ENCODE measurements around the gene PBX4.

PBX4 gene

GRCh38 chr19:19661675-19662251, 43.3 kb upstream of the PBX4 start (continued):
- TF ChIP-seq YY1 (tag by site-specific recombination; IDR thresholded peaks at IDR 0.05) (no peak), ELK4 (IDR thresholded peaks at IDR 0.05; ENCODE audit: borderline replicate concordance, low read depth, low read length) (no peak), ZNF514 (tag by site-specific recombination; IDR thresholded peaks at IDR 0.05) (no peak), ZBTB17 (tag by site-specific recombination; IDR thresholded peaks at IDR 0.05) (0 out of 2 replicates have a peak, but pooled peaks have one; percentile 27)
- TF ChIP-seq, protein P1, sequence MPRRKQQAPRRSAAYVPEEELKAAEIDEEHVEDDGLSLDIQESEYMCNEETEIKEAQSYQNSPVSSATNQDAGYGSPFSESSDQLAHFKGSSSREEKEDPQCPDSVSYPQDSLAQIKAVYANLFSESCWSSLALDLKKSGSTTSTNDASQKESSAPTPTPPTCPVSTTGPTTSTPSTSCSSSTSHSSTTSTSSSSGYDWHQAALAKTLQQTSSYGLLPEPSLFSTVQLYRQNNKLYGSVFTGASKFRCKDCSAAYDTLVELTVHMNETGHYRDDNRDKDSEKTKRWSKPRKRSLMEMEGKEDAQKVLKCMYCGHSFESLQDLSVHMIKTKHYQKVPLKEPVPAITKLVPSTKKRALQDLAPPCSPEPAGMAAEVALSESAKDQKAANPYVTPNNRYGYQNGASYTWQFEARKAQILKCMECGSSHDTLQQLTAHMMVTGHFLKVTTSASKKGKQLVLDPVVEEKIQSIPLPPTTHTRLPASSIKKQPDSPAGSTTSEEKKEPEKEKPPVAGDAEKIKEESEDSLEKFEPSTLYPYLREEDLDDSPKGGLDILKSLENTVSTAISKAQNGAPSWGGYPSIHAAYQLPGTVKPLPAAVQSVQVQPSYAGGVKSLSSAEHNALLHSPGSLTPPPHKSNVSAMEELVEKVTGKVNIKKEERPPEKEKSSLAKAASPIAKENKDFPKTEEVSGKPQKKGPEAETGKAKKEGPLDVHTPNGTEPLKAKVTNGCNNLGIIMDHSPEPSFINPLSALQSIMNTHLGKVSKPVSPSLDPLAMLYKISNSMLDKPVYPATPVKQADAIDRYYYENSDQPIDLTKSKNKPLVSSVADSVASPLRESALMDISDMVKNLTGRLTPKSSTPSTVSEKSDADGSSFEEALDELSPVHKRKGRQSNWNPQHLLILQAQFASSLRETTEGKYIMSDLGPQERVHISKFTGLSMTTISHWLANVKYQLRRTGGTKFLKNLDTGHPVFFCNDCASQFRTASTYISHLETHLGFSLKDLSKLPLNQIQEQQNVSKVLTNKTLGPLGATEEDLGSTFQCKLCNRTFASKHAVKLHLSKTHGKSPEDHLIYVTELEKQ (tag by site-specific recombination; IDR thresholded peaks at IDR 0.05; ENCODE audit: borderline replicate concordance), result no peak

DNA sequence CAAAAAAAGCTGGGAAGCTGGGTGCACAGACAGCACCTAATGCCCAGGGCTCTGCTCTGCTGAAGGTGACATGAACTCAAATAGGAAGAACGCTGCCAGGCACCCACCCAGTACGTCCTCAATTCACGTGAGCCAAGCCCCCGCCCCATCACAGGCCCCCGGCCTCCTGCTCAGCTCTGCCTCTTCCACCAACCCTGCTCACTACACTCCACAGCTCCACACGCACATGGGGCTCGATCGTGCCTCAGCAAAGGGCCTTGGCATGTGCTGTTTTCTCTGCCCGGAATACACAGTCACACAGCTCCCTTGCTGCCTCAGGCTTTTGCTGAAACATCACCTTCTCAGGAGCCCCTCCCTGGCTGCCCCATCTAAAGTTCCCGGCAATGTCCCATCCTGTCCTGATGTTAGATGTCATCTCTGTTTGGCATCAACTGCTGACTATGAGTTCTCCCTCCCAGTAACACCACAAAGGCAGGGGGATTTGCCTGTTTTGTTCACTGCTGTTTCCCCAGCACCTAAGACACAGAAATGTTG, 42.7 kb upstream of the PBX4 start:
- no peak overlapping the region for H3K4me3 ChIP-seq (ENCODE audit: low read depth, low read length)
- ChIA-PET POLR2A (interaction anchor here (1.6 kb wide), 1 partner anchor 10 kb away, joined by 6 read pairs; no protein-coding TSS in a partner anchor), CTCF (interaction anchor here (0.6 to 1.6 kb wide), 2 partner anchors 17 to 1698 kb away, joined by 6 to 8 read pairs; partner anchors contain the start of gene GMIP)
- no peaks in the 10 kb centered on the region for H3K9me3 ChIP-seq (ENCODE audit: control insufficient read depth, insufficient read depth, low read depth, low read length)
- peaks cover 21 to 52% of the 10 kb centered on the region in 2 experiments; a peak in 2 of 3 replicates for H3K36me3 ChIP-seq (ENCODE audit: control insufficient read depth in 2 of 2, insufficient read depth in 1 of 2, low read length in 2 of 2)
- TF ChIP-seq ZNF114 (tag by site-specific recombination; IDR thresholded peaks at IDR 0.05), result no peak
- TF ChIP-seq, protein P2, sequence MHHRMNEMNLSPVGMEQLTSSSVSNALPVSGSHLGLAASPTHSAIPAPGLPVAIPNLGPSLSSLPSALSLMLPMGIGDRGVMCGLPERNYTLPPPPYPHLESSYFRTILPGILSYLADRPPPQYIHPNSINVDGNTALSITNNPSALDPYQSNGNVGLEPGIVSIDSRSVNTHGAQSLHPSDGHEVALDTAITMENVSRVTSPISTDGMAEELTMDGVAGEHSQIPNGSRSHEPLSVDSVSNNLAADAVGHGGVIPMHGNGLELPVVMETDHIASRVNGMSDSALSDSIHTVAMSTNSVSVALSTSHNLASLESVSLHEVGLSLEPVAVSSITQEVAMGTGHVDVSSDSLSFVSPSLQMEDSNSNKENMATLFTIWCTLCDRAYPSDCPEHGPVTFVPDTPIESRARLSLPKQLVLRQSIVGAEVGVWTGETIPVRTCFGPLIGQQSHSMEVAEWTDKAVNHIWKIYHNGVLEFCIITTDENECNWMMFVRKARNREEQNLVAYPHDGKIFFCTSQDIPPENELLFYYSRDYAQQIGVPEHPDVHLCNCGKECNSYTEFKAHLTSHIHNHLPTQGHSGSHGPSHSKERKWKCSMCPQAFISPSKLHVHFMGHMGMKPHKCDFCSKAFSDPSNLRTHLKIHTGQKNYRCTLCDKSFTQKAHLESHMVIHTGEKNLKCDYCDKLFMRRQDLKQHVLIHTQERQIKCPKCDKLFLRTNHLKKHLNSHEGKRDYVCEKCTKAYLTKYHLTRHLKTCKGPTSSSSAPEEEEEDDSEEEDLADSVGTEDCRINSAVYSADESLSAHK (tag by site-specific recombination; IDR thresholded peaks at IDR 0.05), result no peak
- no peak for TF ChIP-seq ZNF416 (tag by site-specific recombination; IDR thresholded peaks at IDR 0.05)
- no peak for TF ChIP-seq ZNF391 (tag by site-specific recombination; IDR thresholded peaks at IDR 0.05; ENCODE audit: borderline replicate concordance, low read depth)
- no peak for TF ChIP-seq KLF1 (tag by site-specific recombination; IDR thresholded peaks at IDR 0.05)
- no peak for TF ChIP-seq ZNF530 (tag by site-specific recombination; IDR thresholded peaks at IDR 0.05; ENCODE audit: low read depth)
- no peak for TF ChIP-seq ZNF223 (tag by site-specific recombination; IDR thresholded peaks at IDR 0.05)
- TF ChIP-seq BCL11A (tag by site-specific recombination; IDR thresholded peaks at IDR 0.05; ENCODE audit: low read depth), result no peak
- no peak overlapping the region for H3K27ac ChIP-seq (ENCODE audit: extremely low read depth, low read depth, low read length)
- H3K4me1 ChIP-seq (ENCODE audit: control insufficient read depth, insufficient read depth, low read length), result peaks cover 3% of the 10 kb centered on the region; the same call in 1 of the 2 replicates

DNA sequence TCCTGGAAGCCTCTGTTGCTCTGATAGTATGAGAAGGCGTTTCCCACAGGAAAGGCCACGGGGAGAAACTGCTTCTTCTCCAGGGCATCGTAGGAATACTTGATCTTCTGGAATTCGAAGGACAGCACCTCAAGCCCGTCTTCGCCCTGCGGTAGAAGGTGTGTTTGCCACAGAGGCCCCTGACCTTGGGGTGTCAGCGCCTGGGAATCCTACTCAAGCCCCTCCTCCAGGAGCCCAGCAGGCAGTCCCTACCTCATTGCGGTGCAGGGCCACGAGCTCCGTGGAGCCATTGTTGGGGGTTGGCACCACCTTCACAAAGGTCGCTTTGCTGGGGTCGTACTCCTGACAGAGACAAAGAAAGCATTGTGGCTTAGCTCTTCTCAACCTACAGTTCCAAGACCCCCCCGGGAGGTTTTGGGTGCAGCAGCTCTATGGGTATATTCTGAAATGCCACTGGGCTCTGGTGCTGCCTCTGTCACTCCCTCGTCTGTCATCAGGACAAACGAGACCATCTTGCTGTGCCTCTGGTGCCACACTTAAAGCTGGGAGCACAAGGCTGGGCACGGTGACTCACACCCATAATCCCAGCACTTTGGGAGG, 41.3 kb upstream of the PBX4 start:
- no peaks in the 10 kb centered on the region for H3K9me3 ChIP-seq (ENCODE audit: control insufficient read depth, insufficient read depth, low read depth, low read length)
- H3K27ac ChIP-seq (ENCODE audit: extremely low read depth, low read depth, low read length), result no peak overlapping the region
- H3K4me3 ChIP-seq (ENCODE audit: low read depth, low read length), result no peak overlapping the region
- ChIA-PET CTCF (no interaction called here), POLR2A (interaction anchor here (1.6 kb wide), 1 partner anchor 9 kb away, joined by 6 read pairs; no protein-coding TSS in a partner anchor)
- H3K36me3 ChIP-seq (ENCODE audit: control insufficient read depth in 2 of 2, insufficient read depth in 1 of 2, low read length in 2 of 2), result peaks cover 23 to 67% of the 10 kb centered on the region in 2 experiments; a peak in 2 of 3 replicates
- no peak for TF ChIP-seq HOXA7 (CRISPR knock-in tag; IDR thresholded peaks at IDR 0.05; ENCODE audit: borderline replicate concordance)
- no peak for TF ChIP-seq ZNF132 (tag by site-specific recombination; IDR thresholded peaks at IDR 0.05; ENCODE audit: borderline replicate concordance)
- TF ChIP-seq ELK4 (IDR thresholded peaks at IDR 0.05; ENCODE audit: borderline replicate concordance, low read depth, low read length), result no peak
- TF ChIP-seq BCL11B (tag by site-specific recombination; IDR thresholded peaks at IDR 0.05; ENCODE audit: low read depth), result no peak
- TF ChIP-seq KLF7 (tag by site-specific recombination; IDR thresholded peaks at IDR 0.05; ENCODE audit: borderline replicate concordance), result no peak
- no peak for TF ChIP-seq ZNF629 (tag by site-specific recombination; IDR thresholded peaks at IDR 0.05)
- TF ChIP-seq ZNF155 (tag by site-specific recombination; IDR thresholded peaks at IDR 0.05), result no peak
- TF ChIP-seq ZNF292 (tag by site-specific recombination; IDR thresholded peaks at IDR 0.05; ENCODE audit: borderline replicate concordance, low read depth), result no peak
- TF ChIP-seq ZNF600 (tag by site-specific recombination; IDR thresholded peaks at IDR 0.05), result no peak
- H3K4me1 ChIP-seq (ENCODE audit: control insufficient read depth, insufficient read depth, low read length), result peaks cover 3% of the 10 kb centered on the region; the same call in 1 of the 2 replicates
